ENCODE measurements around the gene PROC.

PROC gene

GRCh38 chr2:127387655-127388422 lies 30.4 kb upstream of the PROC start, which contains the start of gene MAP3K2:
TSS of gene MAP3K2 (minus strand) at chr2:127387975. CDS start at chr2:127343129, 44,846 bp downstream.
- H3K9me3 Mint-ChIP-seq, result no peaks in the 10 kb centered on the region
- H3K27me3 Mint-ChIP-seq, result no peaks in the 10 kb centered on the region
- H3K4me1 Mint-ChIP-seq (ENCODE audit: low read depth), result peaks cover 72% of the 10 kb centered on the region
- peak within 1 kb of the TSS; percentile 82 for H3K4me3 Mint-ChIP-seq
- H3K36me3 Mint-ChIP-seq (ENCODE audit: low read depth), result peaks cover 29% of the 10 kb centered on the region
- intact Hi-C loops (cut with micrococcal nuclease), result loop anchor here (1.0 to 2.0 kb wide), 2 partner anchors 23 to 35 kb away; no protein-coding TSS in a partner anchor
- H3K27ac Mint-ChIP-seq, result peak within 1 kb of the TSS; percentile 97

GRCh38 chr2:127388423-127389164 lies 29.6 kb upstream of the PROC start:
- intact Hi-C loops (cut with micrococcal nuclease), result no loop called here
- peaks cover 67% of the 10 kb centered on the region for H3K4me1 Mint-ChIP-seq (ENCODE audit: low read depth)
- no peaks in the 10 kb centered on the region for H3K27me3 Mint-ChIP-seq
- peak overlapping the region; percentile 82 for H3K4me3 Mint-ChIP-seq
- H3K27ac Mint-ChIP-seq, result peak overlapping the region; percentile 97
- H3K36me3 Mint-ChIP-seq (ENCODE audit: low read depth), result peaks cover 21% of the 10 kb centered on the region
- H3K9me3 Mint-ChIP-seq, result no peaks in the 10 kb centered on the region

GRCh38 chr2:127389778-127390435 lies 28.3 kb upstream of the PROC start:
- intact Hi-C loops (cut with micrococcal nuclease), result loop anchor here (2.0 kb wide), 1 partner anchor 15 kb away; no protein-coding TSS in a partner anchor
- no peaks in the 10 kb centered on the region for H3K27me3 Mint-ChIP-seq
- peak overlapping the region; percentile 54 for H3K4me3 Mint-ChIP-seq
- H3K4me1 Mint-ChIP-seq (ENCODE audit: low read depth), result peaks cover 57% of the 10 kb centered on the region
- peak overlapping the region; percentile 97 for H3K27ac Mint-ChIP-seq
- peaks cover 11% of the 10 kb centered on the region for H3K36me3 Mint-ChIP-seq (ENCODE audit: low read depth)
- H3K9me3 Mint-ChIP-seq, result peaks cover 6% of the 10 kb centered on the region

DNA sequence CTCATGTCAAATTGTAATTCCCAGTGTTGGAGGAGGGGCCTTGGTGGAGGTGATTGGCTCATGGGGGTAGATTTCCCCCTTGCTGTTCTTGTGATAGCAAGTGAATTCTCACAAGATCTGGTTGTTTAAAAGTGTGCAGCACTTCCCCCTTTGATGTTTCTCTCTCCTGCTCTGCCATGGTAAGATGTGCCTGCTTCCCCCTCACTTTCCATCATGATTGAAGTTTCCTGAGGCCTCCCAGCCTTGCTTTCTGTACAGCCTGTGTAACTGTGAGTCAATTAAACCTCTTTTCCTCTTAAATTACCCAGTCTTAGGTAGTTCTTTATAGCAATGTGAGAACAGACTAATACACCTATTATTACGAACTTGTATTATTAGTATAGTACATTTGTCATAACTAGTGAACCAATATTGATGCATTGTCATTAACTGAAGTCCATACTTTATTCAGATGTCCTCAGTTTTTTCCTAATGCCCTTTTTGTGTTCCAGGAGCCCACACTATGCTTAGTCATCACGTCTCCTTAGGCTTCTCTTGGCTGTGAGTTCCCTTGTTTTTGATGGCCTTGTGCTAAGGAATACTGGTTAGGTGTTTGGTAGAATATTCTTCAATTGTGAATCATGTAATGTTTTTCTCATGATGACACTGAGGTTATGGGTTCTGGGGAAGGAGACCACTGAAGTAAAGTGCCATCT lies 25.9 kb upstream of the PROC start:
- H3K27ac Mint-ChIP-seq, result peak overlapping the region; percentile 75

DNA sequence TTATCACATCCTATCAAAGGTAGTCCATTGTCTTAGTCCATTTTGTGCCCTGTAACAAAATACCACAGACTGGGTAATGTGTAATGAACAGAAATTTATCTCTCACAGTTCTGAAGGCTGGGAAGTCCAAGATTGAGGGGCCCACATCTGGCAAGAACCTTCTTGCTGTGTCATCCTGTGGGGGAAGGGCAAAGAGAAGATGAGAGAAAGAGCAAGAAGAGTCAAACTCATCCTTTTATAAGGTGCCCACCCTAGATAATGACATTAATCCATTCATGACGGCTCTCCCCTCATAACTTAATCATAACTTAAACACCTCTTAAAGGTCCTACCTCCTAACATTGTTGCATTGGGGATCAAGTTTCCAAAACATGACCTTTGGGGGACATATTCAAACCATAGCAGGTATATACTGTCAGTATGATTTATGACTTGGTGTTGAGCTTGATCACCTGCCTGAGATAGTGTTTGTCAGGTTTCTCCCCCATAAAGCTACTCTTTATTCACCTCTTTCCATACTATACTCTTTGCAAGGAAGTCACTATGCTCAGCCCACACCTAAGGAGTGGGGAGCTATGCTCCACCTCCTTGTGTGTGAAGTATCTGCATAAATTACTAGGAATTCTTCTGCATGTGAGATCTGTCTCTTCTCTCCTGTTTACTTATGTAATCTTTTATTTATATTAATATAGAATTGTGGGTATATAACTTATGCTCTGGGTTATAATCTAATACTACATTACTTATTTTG lies 25.2 kb upstream of the PROC start:
- Mint-ChIP-seq H3K4me3 (no peak overlapping the region), H3K36me3 (ENCODE audit: low read depth) (no peaks in the 10 kb centered on the region), H3K4me1 (ENCODE audit: low read depth) (peaks cover 57% of the 10 kb centered on the region), H3K9me3 (peaks cover 6% of the 10 kb centered on the region), H3K27ac (peak overlapping the region; percentile 75), H3K27me3 (no peaks in the 10 kb centered on the region)
- intact Hi-C loops (cut with micrococcal nuclease), result no loop called here

More for the DNA sequence above, 25.9 kb upstream of the PROC start:
- Mint-ChIP-seq H3K27me3 (no peaks in the 10 kb centered on the region), H3K36me3 (ENCODE audit: low read depth) (peaks cover under 1% of the 10 kb centered on the region), H3K9me3 (peaks cover 6% of the 10 kb centered on the region), H3K4me1 (ENCODE audit: low read depth) (peaks cover 51% of the 10 kb centered on the region), H3K4me3 (no peak overlapping the region)
- intact Hi-C loops (cut with micrococcal nuclease), result no loop called here

DNA sequence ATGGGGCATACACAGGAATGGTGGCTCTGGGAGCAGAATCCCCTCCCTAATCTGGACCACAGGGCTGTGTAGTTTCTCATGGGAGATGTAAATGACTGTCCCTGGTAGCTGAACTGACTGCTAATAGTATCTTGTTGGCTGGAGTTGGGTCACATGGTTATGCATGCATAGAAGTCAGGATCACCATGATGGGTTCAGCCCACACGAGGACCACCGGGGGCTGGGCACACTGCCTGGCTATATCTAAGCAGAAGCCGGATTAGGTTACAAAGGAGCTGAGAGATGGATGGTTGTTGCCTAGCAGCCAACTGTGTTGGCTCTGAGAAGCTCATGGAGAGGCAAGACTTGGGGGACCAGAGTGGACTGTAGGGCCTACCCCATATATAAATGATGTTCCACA lies 23.7 kb upstream of the PROC start:
- no peak overlapping the region for H3K27ac Mint-ChIP-seq
- no peaks in the 10 kb centered on the region for H3K36me3 Mint-ChIP-seq (ENCODE audit: low read depth)
- H3K4me3 Mint-ChIP-seq, result no peak overlapping the region
- peaks cover 56% of the 10 kb centered on the region for H3K4me1 Mint-ChIP-seq (ENCODE audit: low read depth)
- peaks cover 6% of the 10 kb centered on the region for H3K9me3 Mint-ChIP-seq
- intact Hi-C loops (cut with micrococcal nuclease), result no loop called here
- no peaks in the 10 kb centered on the region for H3K27me3 Mint-ChIP-seq

- Mint-ChIP-seq H3K4me3 (peak overlapping the region; percentile 17), H3K27me3 (no peaks in the 10 kb centered on the region), H3K9me3 (peaks cover 6% of the 10 kb centered on the region), H3K4me1 (ENCODE audit: low read depth) (peaks cover 42% of the 10 kb centered on the region), H3K36me3 (ENCODE audit: low read depth) (no peaks in the 10 kb centered on the region), H3K27ac (peak overlapping the region; percentile 88)
- intact Hi-C loops (cut with micrococcal nuclease), result no loop called here
Observed at GRCh38 chr2:127397568-127398238, 20.5 kb upstream of the PROC start.

GRCh38 chr2:127398239-127398590 lies 20.0 kb upstream of the PROC start:
- Mint-ChIP-seq H3K36me3 (ENCODE audit: low read depth) (no peaks in the 10 kb centered on the region), H3K4me1 (ENCODE audit: low read depth) (peaks cover 43% of the 10 kb centered on the region), H3K27ac (peak overlapping the region; percentile 88), H3K27me3 (no peaks in the 10 kb centered on the region), H3K4me3 (peak overlapping the region; percentile 17), H3K9me3 (peaks cover 6% of the 10 kb centered on the region)
- intact Hi-C loops (cut with micrococcal nuclease), result no loop called here

DNA sequence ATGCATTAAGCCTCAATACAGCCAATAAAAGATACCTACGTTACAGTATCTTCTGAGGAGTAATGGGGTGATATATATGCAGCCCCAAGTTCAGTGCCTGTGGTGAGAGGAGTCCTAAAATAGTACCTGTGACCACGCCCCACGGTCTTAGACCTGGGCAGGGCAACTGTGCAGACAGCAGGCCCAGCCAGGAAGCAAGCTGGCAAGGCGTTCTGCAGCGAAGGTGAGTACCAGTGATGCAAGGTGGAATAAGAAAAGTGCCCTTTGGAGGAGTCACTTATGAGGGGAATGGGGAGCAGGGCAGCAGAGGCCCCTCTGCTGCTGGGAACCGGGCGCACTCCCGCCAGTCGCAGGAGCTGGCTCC lies 17.7 kb upstream of the PROC start:
- Mint-ChIP-seq H3K9me3 (no peaks in the 10 kb centered on the region), H3K4me1 (ENCODE audit: low read depth) (peaks cover 66% of the 10 kb centered on the region), H3K27ac (no peak overlapping the region), H3K36me3 (ENCODE audit: low read depth) (no peaks in the 10 kb centered on the region), H3K27me3 (no peaks in the 10 kb centered on the region), H3K4me3 (no peak overlapping the region)
- intact Hi-C loops (cut with micrococcal nuclease), result no loop called here

- Mint-ChIP-seq H3K9me3 (no peaks in the 10 kb centered on the region), H3K27me3 (no peaks in the 10 kb centered on the region), H3K36me3 (ENCODE audit: low read depth) (no peaks in the 10 kb centered on the region), H3K4me3 (no peak overlapping the region), H3K27ac (no peak overlapping the region), H3K4me1 (ENCODE audit: low read depth) (peaks cover 73% of the 10 kb centered on the region)
- intact Hi-C loops (cut with micrococcal nuclease), result no loop called here
Observed at GRCh38 chr2:127400897-127401756, 17.1 kb upstream of the PROC start.

- intact Hi-C loops (cut with micrococcal nuclease), result no loop called here
Observed at GRCh38 chr2:127401757-127402695, 16.2 kb upstream of the PROC start.

More at GRCh38 chr2:127401757-127402695, 16.2 kb upstream of the PROC start:
- no peaks in the 10 kb centered on the region for H3K9me3 Mint-ChIP-seq
- peak overlapping the region; percentile 53 for H3K27ac Mint-ChIP-seq
- no peak overlapping the region for H3K4me3 Mint-ChIP-seq
- H3K4me1 Mint-ChIP-seq (ENCODE audit: low read depth), result peaks cover 77% of the 10 kb centered on the region
- H3K27me3 Mint-ChIP-seq, result no peaks in the 10 kb centered on the region
- H3K36me3 Mint-ChIP-seq (ENCODE audit: low read depth), result no peaks in the 10 kb centered on the region
